ENCODE measurements around the gene PLK2.

- TF ChIP-seq, protein P1, sequence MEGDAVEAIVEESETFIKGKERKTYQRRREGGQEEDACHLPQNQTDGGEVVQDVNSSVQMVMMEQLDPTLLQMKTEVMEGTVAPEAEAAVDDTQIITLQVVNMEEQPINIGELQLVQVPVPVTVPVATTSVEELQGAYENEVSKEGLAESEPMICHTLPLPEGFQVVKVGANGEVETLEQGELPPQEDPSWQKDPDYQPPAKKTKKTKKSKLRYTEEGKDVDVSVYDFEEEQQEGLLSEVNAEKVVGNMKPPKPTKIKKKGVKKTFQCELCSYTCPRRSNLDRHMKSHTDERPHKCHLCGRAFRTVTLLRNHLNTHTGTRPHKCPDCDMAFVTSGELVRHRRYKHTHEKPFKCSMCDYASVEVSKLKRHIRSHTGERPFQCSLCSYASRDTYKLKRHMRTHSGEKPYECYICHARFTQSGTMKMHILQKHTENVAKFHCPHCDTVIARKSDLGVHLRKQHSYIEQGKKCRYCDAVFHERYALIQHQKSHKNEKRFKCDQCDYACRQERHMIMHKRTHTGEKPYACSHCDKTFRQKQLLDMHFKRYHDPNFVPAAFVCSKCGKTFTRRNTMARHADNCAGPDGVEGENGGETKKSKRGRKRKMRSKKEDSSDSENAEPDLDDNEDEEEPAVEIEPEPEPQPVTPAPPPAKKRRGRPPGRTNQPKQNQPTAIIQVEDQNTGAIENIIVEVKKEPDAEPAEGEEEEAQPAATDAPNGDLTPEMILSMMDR (IDR thresholded peaks at IDR 0.05): no peak
- TF ChIP-seq POLR2A (IDR thresholded peaks at IDR 0.05) (no peak), EP300 (IDR thresholded peaks at IDR 0.05) (no peak)
Measured at GRCh38 chr5:58482536-58482935, 22.6 kb upstream of the PLK2 start.

Data from suprapubic skin (tissue), 3 donors.